Esophagus squamous epithelium (tissue), 5 donors: ENCODE data around the gene WNT5A. TPM values are rescaled to one million over a fixed set of nuclear protein-coding genes. Genes with fewer than 3 reads are reported as not detected.

Experiments used
- DNase-seq: peaks from one replicate; lab custom pipeline; 2025; lab: John Stamatoyannopoulos, UW
- H3K27ac ChIP-seq, 4 donors: fragments of 200-600 bp; sonication (generic); one replicate each; pipeline ENCODE4 v1.5.1; 2016 to 2019; ENCODE audit warnings: mild to moderate bottlenecking in 1 of 4
- H3K27me3 ChIP-seq, 4 donors: fragments of 200-600 bp; sonication (generic); 1 replicate in 3 of 4; 2 replicates in 1 of 4; pipeline versions ENCODE4 v1.5.1 to v1.6.0; 2017 to 2021; ENCODE audit warnings: antibody characterized with exemption in 1 of 4
- H3K36me3 ChIP-seq, 3 donors: fragments of 200-600 bp; sonication (generic); one replicate each; pipeline ENCODE4 v1.5.1; 2016 to 2019
- H3K4me1 ChIP-seq, 3 donors: fragments of 200-600 bp; sonication (generic); one replicate each; pipeline ENCODE4 v1.5.1; 2017 to 2019
- H3K4me3 ChIP-seq, 4 donors: fragments of 200-600 bp; sonication (generic); 1 replicate in 3 of 4; 2 replicates in 1 of 4; pipeline ENCODE4 v1.5.1; 2016 to 2019; ENCODE audit warnings: mild to moderate bottlenecking in 2 of 4, moderate library complexity in 1 of 4
- H3K9me3 ChIP-seq, 3 donors: fragments of 200-600 bp; sonication (generic); one replicate each; pipeline ENCODE4 v1.5.1; 2016 to 2019
- POLR2A ChIP-seq, 4 donors: fragments of 450-650 bp; IDR thresholded peaks; one replicate each; pipeline ENCODE4 v1.6.1; 2017; ENCODE audit warnings: antibody characterized with exemption in 4 of 4, mild to moderate bottlenecking in 4 of 4, moderate library complexity in 3 of 4
- WGBS, 2 donors: methylation state at CpG; one replicate each; pipeline ENCODE4 v1.1.5; 2018; 5-methylcytosine and 5-hydroxymethylcytosine counted together
- intact Hi-C: fragments of 100-400 bp; cut with DNase I; formaldehyde crosslinking; loops from one replicate; pipeline ENCODE4 v1.15.0; 2022
- total RNA-seq, 4 donors: library from RNA; depleted of rRNA; stranded (reverse); fragments of >200 nt; gene quantifications; one replicate each; pipeline ENCODE4 v1.1.0, GENCODE V29; 2016
- TF ChIP-seq, protein P1 (sequence below), 6 experiments: fragments of 450-650 bp in 4 of 6; fragments of 200-600 bp in 2 of 6; sonication (generic) in 2 of 6; IDR thresholded peaks; one replicate each; pipeline ENCODE4 v1.5.1; 2016 to 2019; ENCODE audit warnings: antibody characterized with exemption in 6 of 6, mild to moderate bottlenecking in 4 of 6, moderate library complexity in 4 of 6
- donor health status: DM: yes; HTN: yes; CAD: no.

The WNT5A gene
- total RNA-seq, 4 donors from 2014 or later: 15.8 to 90.4 (median 30.7) TPM

DNA sequence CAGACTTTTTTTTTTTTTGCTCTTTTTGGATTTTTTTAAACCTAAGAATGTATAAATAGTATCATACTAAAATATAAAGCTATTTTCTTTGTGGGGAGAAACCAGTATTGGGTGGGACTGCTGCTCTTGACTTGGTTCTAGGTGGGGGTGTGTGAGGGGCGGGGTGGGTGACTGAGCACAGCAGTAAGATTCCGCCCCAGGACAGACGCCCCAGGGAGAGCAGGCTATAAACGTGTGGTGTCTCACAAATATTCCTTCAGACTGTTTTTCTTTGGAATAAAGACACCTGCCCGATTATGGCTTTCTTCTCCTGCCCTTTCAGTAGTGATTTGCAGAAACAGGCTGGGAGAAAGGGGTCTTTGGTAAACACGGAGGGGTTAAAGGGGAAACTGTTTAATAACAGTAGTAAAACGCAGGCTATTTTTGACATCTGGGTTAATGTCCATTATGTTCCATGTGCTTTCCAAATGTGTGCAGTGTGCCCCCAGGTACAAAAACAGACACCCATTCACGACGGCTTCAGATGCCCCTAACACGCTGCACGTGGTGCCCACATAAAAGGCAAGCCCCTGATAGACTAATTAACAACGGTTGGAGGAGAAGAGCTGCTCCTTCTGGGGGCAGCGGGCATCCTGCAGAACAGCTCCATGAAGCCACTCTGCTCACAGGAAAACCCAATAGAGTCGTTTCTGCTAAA is 28.6 kb upstream of the WNT5A start:
- 62 to 63% methylated on average over 12 to 13 of the region's 14 CpGs for WGBS, 2 donors
- TF ChIP-seq POLR2A (IDR thresholded peaks at IDR 0.05): no peak
- TF ChIP-seq, protein P1, sequence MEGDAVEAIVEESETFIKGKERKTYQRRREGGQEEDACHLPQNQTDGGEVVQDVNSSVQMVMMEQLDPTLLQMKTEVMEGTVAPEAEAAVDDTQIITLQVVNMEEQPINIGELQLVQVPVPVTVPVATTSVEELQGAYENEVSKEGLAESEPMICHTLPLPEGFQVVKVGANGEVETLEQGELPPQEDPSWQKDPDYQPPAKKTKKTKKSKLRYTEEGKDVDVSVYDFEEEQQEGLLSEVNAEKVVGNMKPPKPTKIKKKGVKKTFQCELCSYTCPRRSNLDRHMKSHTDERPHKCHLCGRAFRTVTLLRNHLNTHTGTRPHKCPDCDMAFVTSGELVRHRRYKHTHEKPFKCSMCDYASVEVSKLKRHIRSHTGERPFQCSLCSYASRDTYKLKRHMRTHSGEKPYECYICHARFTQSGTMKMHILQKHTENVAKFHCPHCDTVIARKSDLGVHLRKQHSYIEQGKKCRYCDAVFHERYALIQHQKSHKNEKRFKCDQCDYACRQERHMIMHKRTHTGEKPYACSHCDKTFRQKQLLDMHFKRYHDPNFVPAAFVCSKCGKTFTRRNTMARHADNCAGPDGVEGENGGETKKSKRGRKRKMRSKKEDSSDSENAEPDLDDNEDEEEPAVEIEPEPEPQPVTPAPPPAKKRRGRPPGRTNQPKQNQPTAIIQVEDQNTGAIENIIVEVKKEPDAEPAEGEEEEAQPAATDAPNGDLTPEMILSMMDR (IDR thresholded peaks at IDR 0.05): no peak
- H3K36me3 ChIP-seq: no peaks in the 10 kb centered on the region
- intact Hi-C loops: no loop called here
- H3K4me1 ChIP-seq: peaks cover 0 to 27% (median 3%) of the 10 kb centered on the region in 3 donors
- no peaks in the 10 kb centered on the region for H3K27me3 ChIP-seq
- no peak for DNase-seq
- H3K9me3 ChIP-seq: no peaks in the 10 kb centered on the region
- no peak overlapping the region for H3K4me3 ChIP-seq
- no peak overlapping the region for H3K27ac ChIP-seq

DNA sequence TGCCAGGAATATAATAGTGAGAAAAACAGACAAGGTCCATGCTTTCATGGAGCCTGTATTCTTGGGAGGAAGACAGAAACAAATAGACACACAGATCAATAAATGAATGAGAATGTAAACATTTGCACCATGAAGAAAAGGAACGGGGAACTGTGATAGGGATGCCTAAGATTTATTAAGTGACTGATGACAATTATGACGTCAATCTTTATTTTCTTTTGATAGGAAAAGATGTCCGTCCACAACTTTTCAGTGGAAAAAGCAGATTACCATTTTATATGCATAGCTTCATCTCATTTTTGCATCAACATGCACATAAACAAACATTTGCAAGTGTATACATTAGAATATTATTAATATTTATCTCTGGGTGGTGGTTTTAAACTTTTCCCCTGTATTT is 27.9 kb upstream of the WNT5A start:
- TF ChIP-seq POLR2A (IDR thresholded peaks at IDR 0.05): no peak
- H3K27ac ChIP-seq: no peak overlapping the region
- no peaks in the 10 kb centered on the region for H3K36me3 ChIP-seq
- no peak overlapping the region for H3K4me3 ChIP-seq
- no peak for DNase-seq
- peaks cover 0 to 27% (median 3%) of the 10 kb centered on the region in 3 donors for H3K4me1 ChIP-seq
- 73 to 90% methylated on average over 3 of the region's 3 CpGs for WGBS, 2 donors
- H3K9me3 ChIP-seq: no peaks in the 10 kb centered on the region
- no peaks in the 10 kb centered on the region for H3K27me3 ChIP-seq
- intact Hi-C loops: no loop called here

DNA sequence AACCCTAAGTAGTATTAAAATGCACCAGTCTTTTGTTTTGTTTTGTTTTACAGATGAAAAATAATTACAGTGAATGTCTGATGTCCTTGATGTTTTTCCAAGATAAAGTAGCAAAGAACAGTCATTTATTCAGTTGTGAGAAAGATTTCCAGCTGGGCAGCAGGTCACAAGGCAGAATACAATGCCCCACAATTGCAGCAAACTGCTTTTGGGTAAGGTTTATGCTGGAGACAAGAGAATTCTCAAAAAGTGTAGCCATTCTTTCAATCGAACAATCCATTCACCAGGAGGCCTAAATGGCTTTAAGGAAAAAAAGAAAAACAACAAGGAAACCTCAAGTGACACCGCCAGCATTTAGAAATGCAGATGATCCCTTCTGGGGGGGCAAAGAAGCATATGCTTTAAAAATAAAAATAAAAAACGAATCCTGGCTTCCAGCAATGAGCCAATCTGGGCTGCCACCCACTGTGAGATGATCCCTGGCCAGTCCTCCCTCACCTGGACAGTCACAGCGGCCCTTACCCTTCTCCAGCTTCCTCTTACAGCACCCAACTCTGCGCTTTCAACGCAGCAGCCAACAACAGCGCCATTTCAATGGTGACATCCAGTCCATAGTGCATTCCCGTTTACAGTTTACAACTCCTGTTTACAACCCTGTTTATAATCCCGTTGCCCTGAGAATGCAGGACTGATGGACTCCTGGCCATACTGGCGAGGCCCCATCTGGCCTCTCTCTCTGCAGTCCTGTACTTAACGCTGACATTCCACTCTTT is 25.7 kb upstream of the WNT5A start:
- H3K27me3 ChIP-seq: no peaks in the 10 kb centered on the region
- intact Hi-C loops: no loop called here
- DNase-seq: no peak
- H3K4me1 ChIP-seq: peaks cover 0 to 16% (median 3%) of the 10 kb centered on the region in 3 donors
- H3K9me3 ChIP-seq: no peaks in the 10 kb centered on the region
- no peak overlapping the region for H3K4me3 ChIP-seq
- TF ChIP-seq POLR2A (IDR thresholded peaks at IDR 0.05): no peak
- TF ChIP-seq, protein P1 (IDR thresholded peaks at IDR 0.05): no peak
- WGBS, 2 donors: 71 to 77% methylated on average over 11 of the region's 11 CpGs
- H3K36me3 ChIP-seq: no peaks in the 10 kb centered on the region
- H3K27ac ChIP-seq: no peak overlapping the region

DNA sequence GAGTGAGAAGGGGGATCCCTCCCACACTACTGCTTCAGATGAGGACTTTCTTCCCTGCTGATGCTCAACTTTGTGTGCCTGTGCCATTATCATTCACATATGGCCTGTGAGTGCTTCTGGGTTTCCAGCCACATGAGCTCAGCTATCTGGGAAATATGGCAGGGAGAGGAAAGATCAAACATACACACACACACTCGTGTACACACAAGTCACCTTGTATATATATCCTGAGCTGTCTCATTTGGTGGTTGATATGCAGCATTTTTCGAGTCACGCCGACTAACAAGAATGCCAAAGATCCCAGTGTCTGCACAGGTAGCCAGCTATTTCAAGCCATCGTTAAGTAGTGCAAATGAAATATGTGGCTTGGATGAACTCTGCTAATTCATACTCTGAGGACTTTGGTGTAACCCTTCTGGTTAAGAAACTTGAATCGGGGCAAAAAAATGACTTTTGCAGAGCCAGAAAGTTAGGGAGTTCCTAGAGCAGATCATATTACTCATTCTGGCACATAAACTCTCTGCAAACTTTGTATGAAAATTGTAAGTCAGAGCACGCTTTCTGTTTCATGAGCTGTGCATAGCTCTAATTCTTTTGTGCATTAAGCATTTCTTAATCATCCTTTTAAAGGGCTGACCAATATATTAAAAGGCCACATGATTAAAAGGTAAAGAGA is 24.9 kb upstream of the WNT5A start:
- WGBS, 2 donors: 22 to 34% methylated on average over 7 of the region's 7 CpGs
- H3K36me3 ChIP-seq: no peaks in the 10 kb centered on the region
- H3K27ac ChIP-seq: no peak overlapping the region
- H3K4me1 ChIP-seq: peaks cover 0 to 18% (median 3%) of the 10 kb centered on the region in 3 donors
- DNase-seq: no peak
- TF ChIP-seq POLR2A (IDR thresholded peaks at IDR 0.05): no peak
- TF ChIP-seq, protein P1 (IDR thresholded peaks at IDR 0.05): no peak
- no peaks in the 10 kb centered on the region for H3K9me3 ChIP-seq
- no peak overlapping the region for H3K4me3 ChIP-seq
- intact Hi-C loops: no loop called here
- no peaks in the 10 kb centered on the region for H3K27me3 ChIP-seq

- no peak overlapping the region for H3K4me3 ChIP-seq
- H3K9me3 ChIP-seq: no peaks in the 10 kb centered on the region
- no peaks in the 10 kb centered on the region for H3K27me3 ChIP-seq
- 87 to 88% methylated on average over 8 of the region's 8 CpGs for WGBS, 2 donors
- H3K4me1 ChIP-seq: peaks cover 0 to 45% (median 3%) of the 10 kb centered on the region in 3 donors
- DNase-seq: no peak
- H3K36me3 ChIP-seq: no peaks in the 10 kb centered on the region
- intact Hi-C loops: no loop called here
- H3K27ac ChIP-seq: no peak overlapping the region
- TF ChIP-seq, protein P1 (IDR thresholded peaks at IDR 0.05): no peak
- no peak for TF ChIP-seq POLR2A (IDR thresholded peaks at IDR 0.05)
Observed at GRCh38 chr3:55508335-55508734, 21.2 kb upstream of the WNT5A start.
